H1 (cell line): ENCODE results near the gene RECK. TPM values are rescaled to one million over a fixed set of nuclear protein-coding genes. Genes with fewer than 3 reads are reported as not detected.

Experiments used
- CTCF ChIA-PET: fragments of 300-600 bp; sonication (Branson Sonifier 250); formaldehyde crosslinking; loops from one replicate; lab custom pipeline; 2021; ENCODE audit not compliant: partially characterized antibody; lab: Charles Lee
- POLR2A ChIA-PET: fragments of 300-600 bp; sonication (Branson Sonifier 250); formaldehyde crosslinking; loops from one replicate; lab custom pipeline; 2021; ENCODE audit warnings: inconsistent platforms; ENCODE audit not compliant: partially characterized antibody; lab: Charles Lee
- DNase-seq, 2 experiments: peaks; one replicate each; pipeline versions ENCODE4 v3.0.0 to v3.0.0-alpha.2; 2010 to 2022; ENCODE audit warnings: low spot score in 2 of 2, low read depth in 1 of 2, mixed read lengths in 1 of 2
- FAIRE-seq: peaks from 2 replicates; lab custom pipeline; 2011; peaks lifted over from hg19 to GRCh38; lab: Jason Lieb, UNC
- H2AFZ ChIP-seq: 2 replicates; pipeline ENCODE4 v1.8.1; 2012; ENCODE audit warnings: low read length, inconsistent platforms
- H2AK5ac ChIP-seq: 2 replicates; pipeline ENCODE4 v1.6.1; 2013; ENCODE audit warnings: low read depth, low read length
- H2BK120ac ChIP-seq: replicated peaks from 2 replicates; pipeline ENCODE3; 2013; ENCODE audit warnings: low read depth, low read length, inconsistent platforms
- H2BK12ac ChIP-seq: 2 replicates; pipeline ENCODE4 v1.6.1; 2013; ENCODE audit warnings: low read depth, low read length
- H2BK15ac ChIP-seq: 2 replicates; pipeline ENCODE4 v1.6.1; 2013; ENCODE audit warnings: low read length
- H2BK20ac ChIP-seq: 2 replicates; pipeline ENCODE4 v1.6.1; 2013; ENCODE audit warnings: low read length
- H2BK5ac ChIP-seq: 2 replicates; pipeline ENCODE4 v1.6.1; 2013; ENCODE audit warnings: low read depth, low read length
- H3K14ac ChIP-seq: 2 replicates; pipeline ENCODE4 v1.6.1; 2013; ENCODE audit warnings: inconsistent platforms; ENCODE audit not compliant: insufficient read length
- H3K18ac ChIP-seq: 2 replicates; pipeline ENCODE4 v1.6.1; 2013; ENCODE audit warnings: low read length; ENCODE audit errors: extremely low read depth
- H3K23ac ChIP-seq: 2 replicates; pipeline ENCODE4 v1.6.1; 2013; ENCODE audit warnings: inconsistent platforms; ENCODE audit not compliant: insufficient read length
- H3K23me2 ChIP-seq: 2 replicates; pipeline ENCODE4 v1.6.1; 2013; ENCODE audit warnings: low read depth, low read length
- H3K27ac ChIP-seq: 2 replicates; pipeline ENCODE4 v1.6.1; 2011; ENCODE audit warnings: low read depth, low read length, inconsistent platforms
- H3K27me3 ChIP-seq, 4 experiments: replicated peaks in 1 of 4; 1 replicate in 1 of 4; 2 replicates in 3 of 4; pipeline versions ENCODE4 v1.6.1 to v1.8.1; 2011 to 2013; ENCODE audit warnings: low read length in 3 of 4, mild to moderate bottlenecking in 3 of 4, inconsistent platforms in 2 of 4, mixed read lengths in 2 of 4, moderate library complexity in 1 of 4; ENCODE audit not compliant: control insufficient read depth in 3 of 4, insufficient read depth in 3 of 4; ENCODE audit errors: extremely low read depth in 1 of 4
- H3K36me3 ChIP-seq, 4 experiments: 2 replicates each; pipeline versions ENCODE4 v1.6.1 to v1.8.1; 2011 to 2013; ENCODE audit warnings: mild to moderate bottlenecking in 4 of 4, low read length in 3 of 4, moderate library complexity in 2 of 4, control low read depth in 1 of 4, inconsistent platforms in 1 of 4; ENCODE audit not compliant: insufficient read depth in 4 of 4, control insufficient read depth in 2 of 4
- H3K4ac ChIP-seq: replicated peaks from 2 replicates; pipeline ENCODE3; 2013; ENCODE audit warnings: low read length, low read depth, mixed read lengths, inconsistent platforms; ENCODE audit not compliant: insufficient read length
- H3K4me1 ChIP-seq, 4 experiments: replicated peaks in 1 of 4; 1 replicate in 1 of 4; 2 replicates in 3 of 4; pipeline versions ENCODE4 v1.6.1 to v1.8.1; 2011 to 2013; ENCODE audit warnings: low read length in 3 of 4, inconsistent platforms in 2 of 4, mixed read lengths in 1 of 4; ENCODE audit not compliant: insufficient read depth in 4 of 4, control insufficient read depth in 3 of 4
- H3K4me2 ChIP-seq, 2 experiments: 2 replicates each; pipeline versions ENCODE4 v1.6.1 to v1.8.1; 2011 to 2013; ENCODE audit warnings: low read depth in 2 of 2, low read length in 2 of 2, control low read depth in 1 of 2, inconsistent platforms in 1 of 2, mild to moderate bottlenecking in 1 of 2; ENCODE audit not compliant: insufficient read depth in 1 of 2
- H3K4me3 ChIP-seq, 4 experiments: fragments of 200-600, 300-600 bp in 1 of 4; sonication (generic), shearing (Covaris generic), sonication (Bioruptor Twin) in 1 of 4; 2 replicates each; pipeline versions ENCODE4 v1.5.1 to v1.8.1; 2011 to 2016; ENCODE audit warnings: low read length in 4 of 4, low read depth in 3 of 4, control low read depth in 2 of 4, inconsistent platforms in 2 of 4, mild to moderate bottlenecking in 2 of 4, mixed read lengths in 1 of 4, moderate library complexity in 1 of 4; ENCODE audit not compliant: insufficient read depth in 2 of 4; ENCODE audit errors: extremely low read depth in 1 of 4
- H3K56ac ChIP-seq: replicated peaks from 2 replicates; pipeline ENCODE3; 2013; ENCODE audit warnings: low read depth, mild to moderate bottlenecking, mixed read lengths, low read length, inconsistent platforms; ENCODE audit not compliant: insufficient read length
- H3K79me1 ChIP-seq: 2 replicates; pipeline ENCODE4 v1.6.1; 2013; ENCODE audit warnings: low read depth, low read length, control low read depth
- H3K79me2 ChIP-seq, 2 experiments: 2 replicates each; pipeline versions ENCODE4 v1.6.1 to v1.8.1; 2012 to 2013; ENCODE audit warnings: low read length in 2 of 2, mild to moderate bottlenecking in 2 of 2, inconsistent platforms in 1 of 2; ENCODE audit not compliant: insufficient read depth in 2 of 2, control insufficient read depth in 1 of 2
- H3K9ac ChIP-seq, 4 experiments: replicated peaks in 1 of 4; 1 replicate in 1 of 4; 2 replicates in 3 of 4; pipeline versions ENCODE4 v1.6.1 to v1.8.1; 2011 to 2013; ENCODE audit warnings: low read depth in 3 of 4, low read length in 3 of 4, control low read depth in 2 of 4, mild to moderate bottlenecking in 2 of 4, moderate library complexity in 2 of 4, inconsistent platforms in 1 of 4; ENCODE audit errors: extremely low read depth in 1 of 4
- H3K9me3 ChIP-seq, 2 experiments: 2 replicates each; pipeline versions ENCODE4 v1.6.1 to v1.8.1; 2012 to 2013; ENCODE audit warnings: mild to moderate bottlenecking in 2 of 2, moderate library complexity in 2 of 2, control low read depth in 1 of 2, inconsistent platforms in 1 of 2, low read depth in 1 of 2, low read length in 1 of 2, mixed read lengths in 1 of 2; ENCODE audit not compliant: insufficient read depth in 2 of 2
- H4K20me1 ChIP-seq, 2 experiments: replicated peaks in 1 of 2; 2 replicates each; pipeline versions ENCODE3 to v1.8.1; 2011 to 2013; ENCODE audit warnings: inconsistent platforms in 2 of 2, low read length in 2 of 2, mild to moderate bottlenecking in 1 of 2; ENCODE audit not compliant: insufficient read depth in 2 of 2, control insufficient read depth in 1 of 2
- H4K5ac ChIP-seq: 2 replicates; pipeline ENCODE4 v1.6.1; 2013; ENCODE audit warnings: low read length, low read depth, mixed read lengths, inconsistent platforms; ENCODE audit not compliant: insufficient read length
- H4K8ac ChIP-seq: 2 replicates; pipeline ENCODE4 v1.8.0; 2013; ENCODE audit warnings: mild to moderate bottlenecking, moderate library complexity, low read length, inconsistent platforms; ENCODE audit not compliant: insufficient read depth; ENCODE audit errors: extremely low read depth
- H4K91ac ChIP-seq: replicated peaks from 2 replicates; pipeline ENCODE3; 2013; ENCODE audit warnings: low read length, mixed read lengths, inconsistent platforms; ENCODE audit not compliant: insufficient read length
- BCL11A ChIP-seq, 2 experiments: IDR thresholded peaks; one replicate each; pipeline ENCODE4 v1.6.1; 2011; ENCODE audit warnings: low read depth in 2 of 2, low read length in 2 of 2, mild to moderate bottlenecking in 2 of 2
- CREB1 ChIP-seq: IDR thresholded peaks from 2 replicates; pipeline ENCODE4 v1.6.1; 2012; ENCODE audit warnings: inconsistent platforms
- GABPA ChIP-seq: IDR thresholded peaks from 2 replicates; pipeline ENCODE4 v1.6.1; 2011; ENCODE audit warnings: mild to moderate bottlenecking, low read length, moderate library complexity, borderline replicate concordance; ENCODE audit not compliant: insufficient read depth
- HDAC2 ChIP-seq, 2 experiments: fragments of 300-600 bp in 1 of 2; sonication (generic) in 1 of 2; IDR thresholded peaks; 2 replicates each; pipeline ENCODE4 v1.6.1; 2011 to 2012; ENCODE audit warnings: low read depth in 2 of 2, low read length in 2 of 2, mild to moderate bottlenecking in 2 of 2, moderate library complexity in 2 of 2, borderline replicate concordance in 1 of 2, inconsistent platforms in 1 of 2
- PHF8 ChIP-seq: fragments of 200-600 bp; sonication (generic); conservative IDR thresholded peaks from 2 replicates; pipeline ENCODE4 v1.7.1; 2012; ENCODE audit warnings: low read depth, mild to moderate bottlenecking, inconsistent platforms, low read length, moderate library complexity
- SP4 ChIP-seq: IDR thresholded peaks from 2 replicates; pipeline ENCODE4 v1.6.1; 2012; ENCODE audit warnings: low read length, inconsistent platforms
- SRF ChIP-seq: IDR thresholded peaks from 2 replicates; pipeline ENCODE4 v1.6.1; 2011; ENCODE audit warnings: mild to moderate bottlenecking, low read depth, low read length, moderate library complexity
- TAF1 ChIP-seq: IDR thresholded peaks from 2 replicates; pipeline ENCODE4 v1.6.1; 2011; ENCODE audit warnings: mild to moderate bottlenecking, low read depth, low read length
- TAF7 ChIP-seq: optimal IDR thresholded peaks from 2 replicates; pipeline ENCODE3; 2011; ENCODE audit warnings: low read depth, mild to moderate bottlenecking, inconsistent platforms, low read length, moderate library complexity, borderline replicate concordance
- YY1 ChIP-seq: IDR thresholded peaks from 2 replicates; pipeline ENCODE4 v1.6.1; 2011; ENCODE audit warnings: low read depth, mild to moderate bottlenecking, low read length
- WGBS, 2 experiments: shearing (Covaris generic) in 1 of 2; methylation state at CpG; one replicate each; pipeline versions ENCODE4 v1.1.6 to v1.1.7; 2013 to 2015; ENCODE audit warnings: low lambda C conversion rate in 2 of 2, mixed read lengths in 2 of 2, inconsistent platforms in 1 of 2, low coverage in 1 of 2, missing lambda C conversion rate in 1 of 2; ENCODE audit not compliant: insufficient replicate concordance in 2 of 2, insufficient coverage in 1 of 2, insufficient read length in 1 of 2; ENCODE audit errors: extremely low coverage in 1 of 2, missing lambda C conversion rate in 1 of 2; 5-methylcytosine and 5-hydroxymethylcytosine counted together
- polyA plus RNA-seq, 7 experiments: library from polyadenylated mRNA; depleted of rRNA in 3 of 7; stranded (reverse) in 5 of 7; unstranded in 2 of 7; fragments of >200 nt in 5 of 7; fragments of 200-250 nt in 2 of 7; gene quantifications; 1 replicate in 5 of 7; 2 replicates in 1 of 7; 4 replicates in 1 of 7; pipeline versions ENCODE4 v1.2.1 to v1.2.3, GENCODE V29; 2011 to 2013; ENCODE audit warnings: missing spikeins in 2 of 7, mixed read lengths in 2 of 7
- total RNA-seq: library from RNA; stranded (reverse); fragmentation: NEBNext Ultra II Directional; extraction: Animal tissue kit (Norgen Biotek cat#: 25700); gene quantifications from 2 replicates; pipeline ENCODE4 v1.2.1, GENCODE V29; 2021

RECK gene
- total and polyA plus RNA-seq, 2 of the 8 experiments (the other 6 are each of a cell fraction or from before 2014, with no cell fraction given): 5.4 to 9.8 TPM

DNA sequence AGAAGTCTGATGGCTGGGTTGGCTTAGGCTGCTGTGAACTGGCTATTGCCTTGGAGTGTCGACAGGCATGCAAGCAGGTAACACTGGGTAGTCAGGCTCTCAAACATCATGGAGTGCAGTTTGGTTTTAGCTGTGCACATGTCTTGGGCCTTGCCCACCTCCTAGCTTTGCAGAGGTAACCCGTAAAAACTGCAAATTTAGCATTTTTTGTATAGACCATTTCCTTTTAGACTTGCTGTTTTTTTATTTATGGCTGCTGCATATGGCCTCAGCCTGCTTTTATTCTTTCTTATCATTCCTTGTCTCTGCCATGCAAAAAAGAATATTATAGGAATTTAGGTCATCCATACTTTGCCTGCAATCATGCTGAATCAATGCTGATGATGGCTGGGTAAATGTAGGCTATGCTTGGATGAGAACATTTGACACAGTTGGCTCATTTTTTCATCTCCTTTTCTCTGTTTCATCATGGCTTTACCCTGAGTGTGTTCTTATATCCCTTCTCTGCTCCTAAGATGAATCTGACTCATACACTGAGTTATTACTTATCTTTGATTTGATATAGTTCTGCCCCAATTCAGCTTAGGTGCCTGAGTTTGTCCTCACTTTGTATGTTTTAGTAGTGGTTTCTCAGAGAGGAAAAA is 27.2 kb downstream of the RECK start:
- POLR2A ChIA-PET: no interaction called here
- no peak overlapping the region for H3K4me2 ChIP-seq
- DNase-seq: no peak

More for the DNA sequence above, 27.2 kb downstream of the RECK start:
- no peak overlapping the region for H3K23ac ChIP-seq
- no peaks in the 10 kb centered on the region for H3K79me2 ChIP-seq
- no peak overlapping the region for H2BK20ac ChIP-seq
- no peaks in the 10 kb centered on the region for H3K9me3 ChIP-seq
- peaks cover 0 to 18% (median 4%) of the 10 kb centered on the region in 4 experiments; a peak in 6 of 8 replicates for H3K36me3 ChIP-seq
- H3K56ac ChIP-seq: no peak overlapping the region
- H3K23me2 ChIP-seq: no peaks in the 10 kb centered on the region
- no peaks in the 10 kb centered on the region for H3K4me1 ChIP-seq
- no peak overlapping the region for H3K4ac ChIP-seq
- no peaks in the 10 kb centered on the region for H3K79me1 ChIP-seq
- no peak overlapping the region for H2BK12ac ChIP-seq
- no peak overlapping the region for H4K91ac ChIP-seq
- H4K8ac ChIP-seq: no peak overlapping the region
- FAIRE-seq: no peak
- 87% methylated on average over 2 of the region's 2 CpGs; no CpG with 5 or more reads in 1 of the 2 experiments for WGBS, 2 experiments
- H2BK120ac ChIP-seq: no peak overlapping the region
- no peak overlapping the region for H2AK5ac ChIP-seq
- no peak overlapping the region for H2BK15ac ChIP-seq
- no peak overlapping the region for H3K4me3 ChIP-seq
- peaks cover 0 to 1% of the 10 kb centered on the region in 2 experiments for H4K20me1 ChIP-seq
- H4K5ac ChIP-seq: no peak overlapping the region
- no peak overlapping the region for H3K18ac ChIP-seq
- H3K14ac ChIP-seq: no peak overlapping the region
- no peak overlapping the region for H3K9ac ChIP-seq
- H2AFZ ChIP-seq: no peak overlapping the region
- TF ChIP-seq BCL11A (IDR thresholded peaks at IDR 0.05; ENCODE audit: low read depth in 2 of 2, low read length in 2 of 2) (no peak), TAF7 (no peak), YY1 (no peak), GABPA (no peak), SRF (no peak), CREB1 (no peak), SP4 (no peak), TAF1 (no peak), PHF8 (no peak), HDAC2 (IDR thresholded peaks at IDR 0.05; ENCODE audit: borderline replicate concordance in 1 of 2, low read depth in 2 of 2, low read length in 2 of 2) (no peak)
- CTCF ChIA-PET: interaction anchor here (0.6 to 2.2 kb wide), 3 partner anchors 11 to 350 kb away, joined by 3 to 5 read pairs (median 3); no protein-coding TSS in a partner anchor
- H2BK5ac ChIP-seq: no peak overlapping the region
- no peak overlapping the region for H3K27ac ChIP-seq
- H3K27me3 ChIP-seq: no peaks in the 10 kb centered on the region
